K562 (cell line): ENCODE measurements around the gene CLCF1. TPM values are rescaled to one million over a fixed set of nuclear protein-coding genes. Genes with fewer than 3 reads are reported as not detected.

Experiments used
- ASH1L ChIP-seq: fragments of 450-650 bp; IDR thresholded peaks from 2 replicates; pipeline ENCODE4 v1.6.1; 2018; ENCODE audit warnings: borderline replicate concordance, mild to moderate bottlenecking, low read depth; ENCODE audit not compliant: partially characterized antibody
- ATF3 ChIP-seq, 2 experiments: fragments of 450-650 bp in 1 of 2; sonication (generic) in 1 of 2; formaldehyde crosslinking in 1 of 2; IDR thresholded peaks in 1 of 2; conservative IDR thresholded peaks in 1 of 2; 2 replicates each; pipeline versions ENCODE4 v1.6.1 to v1.8.1; 2016 to 2023; ENCODE audit warnings: mild to moderate bottlenecking in 2 of 2, moderate library complexity in 2 of 2, inconsistent platforms in 1 of 2, missing genetic modification reagents in 1 of 2
- FOSL1 ChIP-seq: fragments of 200-800 bp; sonication (Bioruptor generic); conservative IDR thresholded peaks from 2 replicates; pipeline ENCODE4 v1.6.1; 2016; ENCODE audit warnings: missing genetic modification characterization, missing compliant biosample characterization
- FOXP1 ChIP-seq: sonication (generic); formaldehyde crosslinking; IDR thresholded peaks from 2 replicates; pipeline ENCODE4 v1.8.0; 2022; ENCODE audit warnings: mild to moderate bottlenecking, missing genetic modification reagents
- ILK ChIP-seq: fragments of 450-650 bp; IDR thresholded peaks from 2 replicates; pipeline ENCODE4 v1.6.1; 2016; ENCODE audit warnings: missing genetic modification characterization, low read depth, mild to moderate bottlenecking, missing compliant biosample characterization, moderate library complexity, borderline replicate concordance
- KDM1A ChIP-seq, 2 experiments: fragments of 450-650 bp; IDR thresholded peaks; 2 replicates each; pipeline ENCODE4 v1.6.1; 2016; ENCODE audit warnings: mild to moderate bottlenecking in 2 of 2
- KLF1 ChIP-seq: fragments of 450-650 bp; IDR thresholded peaks from 2 replicates; pipeline ENCODE4 v1.6.1; 2016; ENCODE audit warnings: missing genetic modification characterization, missing compliant biosample characterization
- NBN ChIP-seq: fragments of 450-650 bp; IDR thresholded peaks from 2 replicates; pipeline ENCODE4 v1.6.1; 2016; ENCODE audit warnings: low read depth, mild to moderate bottlenecking
- NEUROD1 ChIP-seq: fragments of 150-350 bp; IDR thresholded peaks from 2 replicates; pipeline ENCODE4 v1.6.1; 2014; ENCODE audit warnings: borderline replicate concordance, low read length, low read depth; ENCODE audit not compliant: partially characterized antibody
- TFAP4 ChIP-seq: sonication (generic); formaldehyde crosslinking; IDR thresholded peaks from 2 replicates; pipeline ENCODE4 v1.8.0; 2022; ENCODE audit warnings: missing genetic modification reagents, mild to moderate bottlenecking, moderate library complexity, borderline replicate concordance
- ZNF655 ChIP-seq: fragments of 250-450 bp; sonication (Bioruptor Pico); IDR thresholded peaks from 2 replicates; pipeline ENCODE4 v1.5.0; 2021
- ZNF668 ChIP-seq: fragments of 250-450 bp; sonication (Bioruptor Pico); IDR thresholded peaks from 2 replicates; pipeline ENCODE4 v1.8.0; 2022; ENCODE audit warnings: mild to moderate bottlenecking, inconsistent platforms
- polyA plus RNA-seq, 8 experiments: library from polyadenylated mRNA; depleted of rRNA in 4 of 8; stranded (reverse) in 5 of 8; unstranded in 3 of 8; fragments of >200 nt; fragmentation: Nextera tagmentation in 2 of 8; fragmentation: Illumina TruSeq in 1 of 8; extraction: Ambion mirVana in 2 of 8; extraction: Trizol in 1 of 8; gene quantifications; 2 replicates each; pipeline versions ENCODE4 v1.2.1 to v1.2.3, GENCODE V29; 2011 to 2014; ENCODE audit warnings: inconsistent platforms in 1 of 8, missing spikeins in 1 of 8
- total RNA-seq, 7 experiments: library from RNA; depleted of rRNA in 6 of 7; stranded (reverse); fragments of >200 nt in 6 of 7; fragmentation: Illumina TruSeq in 2 of 7; extraction: Trizol in 2 of 7; gene quantifications; 2 replicates each; pipeline versions ENCODE4 v1.2.1 to v1.2.3, GENCODE V29; 2011 to 2021; ENCODE audit warnings: low replicate concordance in 1 of 7
- TF ChIP-seq, protein P1 (sequence below): sonication (generic); formaldehyde crosslinking; IDR thresholded peaks from 2 replicates; pipeline ENCODE4 v1.8.1; 2022; ENCODE audit warnings: missing genetic modification reagents
- TF ChIP-seq, protein P2 (sequence below): IDR thresholded peaks from 2 replicates; pipeline ENCODE4 v1.6.1; 2014; ENCODE audit warnings: antibody characterized with exemption
- TF ChIP-seq, protein P3 (sequence below): sonication (generic); formaldehyde crosslinking; IDR thresholded peaks from 2 replicates; pipeline ENCODE4 v1.8.1; 2022; ENCODE audit warnings: missing genetic modification reagents
- TF ChIP-seq, protein P4 (sequence below), 2 experiments: IDR thresholded peaks; 2 replicates each; pipeline ENCODE4 v1.6.1; 2011; ENCODE audit warnings: borderline replicate concordance in 1 of 2, control low read depth in 1 of 2, low read depth in 1 of 2, low read length in 1 of 2, mild to moderate bottlenecking in 1 of 2, mixed read lengths in 1 of 2, moderate library complexity in 1 of 2; ENCODE audit not compliant: insufficient read depth in 1 of 2, insufficient read length in 1 of 2, poor library complexity in 1 of 2, severe bottlenecking in 1 of 2; ENCODE audit errors: extremely low read depth in 1 of 2

The CLCF1 gene
- total and polyA plus RNA-seq, 9 of the 15 experiments (the other 6 are each of a cell fraction or from before 2014, with no cell fraction given): 0.49 to 5.8 (median 3.0) TPM

DNA sequence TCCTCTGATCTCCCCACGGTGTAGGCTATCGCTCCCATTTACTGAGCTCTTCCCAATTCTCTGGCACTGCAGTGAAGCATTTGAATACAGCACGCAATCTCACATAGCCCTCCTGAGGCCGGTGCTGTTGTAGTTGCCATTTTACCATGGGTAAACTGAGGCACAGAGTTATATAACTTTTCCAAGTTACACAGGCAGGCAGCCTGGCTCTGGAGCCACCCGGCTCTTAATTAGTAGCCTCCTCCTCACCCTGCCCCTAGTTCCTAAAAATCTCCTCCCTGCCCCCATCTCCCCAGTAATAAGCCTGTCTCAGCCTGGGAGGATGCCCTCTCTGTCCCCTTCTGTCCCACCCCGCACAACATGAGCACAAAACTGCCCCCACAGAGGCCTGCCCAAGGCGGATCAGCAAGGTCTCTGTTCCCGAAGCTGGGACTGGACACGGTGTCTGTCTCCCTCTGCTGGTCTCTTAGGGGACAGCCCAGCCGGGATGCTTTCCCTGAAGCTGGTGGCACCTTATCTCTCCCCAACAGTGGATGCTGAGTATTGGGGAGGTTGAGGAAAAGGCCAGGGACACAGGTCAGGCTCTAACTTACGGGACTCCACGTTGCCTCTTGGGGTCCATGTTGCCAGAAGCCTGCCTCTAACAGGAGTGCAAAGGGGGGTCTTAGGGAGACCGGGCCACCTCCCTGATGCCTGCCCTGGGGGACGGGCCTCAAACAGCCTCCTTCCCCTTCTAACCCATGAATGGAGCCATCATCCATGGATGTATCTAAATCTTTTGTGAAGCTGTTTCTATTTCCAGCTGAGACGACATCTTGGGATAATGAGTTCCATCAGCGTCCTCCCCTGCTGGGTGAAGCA lies 9.1 kb upstream of the CLCF1 start (continued):
- TF ChIP-seq FOXP1 (CRISPR knock-in tag) (no peak), KDM1A (IDR thresholded peaks at IDR 0.05) (0 out of 4 replicates have a peak, but pooled peaks of 1 of the 2 experiments have one; percentile 9), NEUROD1 (no peak), ZNF668 (no peak), ATF3 (IDR thresholded peaks at IDR 0.05) (no peak), ATF3 (CRISPR knock-in tag; conservative IDR thresholded peaks at IDR 0.05) (no peak), NBN (0 out of 2 replicates have a peak, but pooled peaks have one; percentile 35), FOSL1 (tag) (0 out of 2 replicates have a peak, but pooled peaks have one; percentile 23), ILK (tag) (no peak), TFAP4 (CRISPR knock-in tag) (peak; percentile 78), ASH1L (no peak), KLF1 (tag) (no peak), ZNF655 (CRISPR knock-in tag) (no peak)
- TF ChIP-seq, protein P1, sequence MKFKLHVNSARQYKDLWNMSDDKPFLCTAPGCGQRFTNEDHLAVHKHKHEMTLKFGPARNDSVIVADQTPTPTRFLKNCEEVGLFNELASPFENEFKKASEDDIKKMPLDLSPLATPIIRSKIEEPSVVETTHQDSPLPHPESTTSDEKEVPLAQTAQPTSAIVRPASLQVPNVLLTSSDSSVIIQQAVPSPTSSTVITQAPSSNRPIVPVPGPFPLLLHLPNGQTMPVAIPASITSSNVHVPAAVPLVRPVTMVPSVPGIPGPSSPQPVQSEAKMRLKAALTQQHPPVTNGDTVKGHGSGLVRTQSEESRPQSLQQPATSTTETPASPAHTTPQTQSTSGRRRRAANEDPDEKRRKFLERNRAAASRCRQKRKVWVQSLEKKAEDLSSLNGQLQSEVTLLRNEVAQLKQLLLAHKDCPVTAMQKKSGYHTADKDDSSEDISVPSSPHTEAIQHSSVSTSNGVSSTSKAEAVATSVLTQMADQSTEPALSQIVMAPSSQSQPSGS: no peak
- TF ChIP-seq, protein P2, sequence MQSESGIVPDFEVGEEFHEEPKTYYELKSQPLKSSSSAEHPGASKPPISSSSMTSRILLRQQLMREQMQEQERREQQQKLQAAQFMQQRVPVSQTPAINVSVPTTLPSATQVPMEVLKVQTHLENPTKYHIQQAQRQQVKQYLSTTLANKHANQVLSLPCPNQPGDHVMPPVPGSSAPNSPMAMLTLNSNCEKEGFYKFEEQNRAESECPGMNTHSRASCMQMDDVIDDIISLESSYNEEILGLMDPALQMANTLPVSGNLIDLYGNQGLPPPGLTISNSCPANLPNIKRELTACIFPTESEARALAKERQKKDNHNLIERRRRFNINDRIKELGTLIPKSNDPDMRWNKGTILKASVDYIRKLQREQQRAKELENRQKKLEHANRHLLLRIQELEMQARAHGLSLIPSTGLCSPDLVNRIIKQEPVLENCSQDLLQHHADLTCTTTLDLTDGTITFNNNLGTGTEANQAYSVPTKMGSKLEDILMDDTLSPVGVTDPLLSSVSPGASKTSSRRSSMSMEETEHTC: no peak
- TF ChIP-seq, protein P3, sequence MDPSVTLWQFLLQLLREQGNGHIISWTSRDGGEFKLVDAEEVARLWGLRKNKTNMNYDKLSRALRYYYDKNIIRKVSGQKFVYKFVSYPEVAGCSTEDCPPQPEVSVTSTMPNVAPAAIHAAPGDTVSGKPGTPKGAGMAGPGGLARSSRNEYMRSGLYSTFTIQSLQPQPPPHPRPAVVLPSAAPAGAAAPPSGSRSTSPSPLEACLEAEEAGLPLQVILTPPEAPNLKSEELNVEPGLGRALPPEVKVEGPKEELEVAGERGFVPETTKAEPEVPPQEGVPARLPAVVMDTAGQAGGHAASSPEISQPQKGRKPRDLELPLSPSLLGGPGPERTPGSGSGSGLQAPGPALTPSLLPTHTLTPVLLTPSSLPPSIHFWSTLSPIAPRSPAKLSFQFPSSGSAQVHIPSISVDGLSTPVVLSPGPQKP (CRISPR knock-in tag): no peak
- TF ChIP-seq, protein P4, sequence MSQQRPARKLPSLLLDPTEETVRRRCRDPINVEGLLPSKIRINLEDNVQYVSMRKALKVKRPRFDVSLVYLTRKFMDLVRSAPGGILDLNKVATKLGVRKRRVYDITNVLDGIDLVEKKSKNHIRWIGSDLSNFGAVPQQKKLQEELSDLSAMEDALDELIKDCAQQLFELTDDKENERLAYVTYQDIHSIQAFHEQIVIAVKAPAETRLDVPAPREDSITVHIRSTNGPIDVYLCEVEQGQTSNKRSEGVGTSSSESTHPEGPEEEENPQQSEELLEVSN (IDR thresholded peaks at IDR 0.05; ENCODE audit: borderline replicate concordance in 1 of 2, extremely low read depth in 1 of 2, insufficient read depth in 1 of 2, insufficient read length in 1 of 2, low read depth in 1 of 2, low read length in 1 of 2, poor library complexity in 1 of 2, severe bottlenecking in 1 of 2): no peak
